NCI-H2196 treated with DMSO at 0.1 percent for 48 hours (cell line): ENCODE data around the gene PDE4DIP.
A peak's percentile ranks its signal among the peaks of the same experiment; 100 is the strongest.
"Not testable (repeated sequence)": the region's sequence is repeated elsewhere in the genome, so short reads cannot be mapped to it uniquely, and the experiment has no call there.

Experiments
- DNase-seq: peaks from one replicate; lab custom pipeline; 2025; ENCODE audit not compliant: unreplicated experiment; lab: John Stamatoyannopoulos, UW

PDE4DIP gene

DNA sequence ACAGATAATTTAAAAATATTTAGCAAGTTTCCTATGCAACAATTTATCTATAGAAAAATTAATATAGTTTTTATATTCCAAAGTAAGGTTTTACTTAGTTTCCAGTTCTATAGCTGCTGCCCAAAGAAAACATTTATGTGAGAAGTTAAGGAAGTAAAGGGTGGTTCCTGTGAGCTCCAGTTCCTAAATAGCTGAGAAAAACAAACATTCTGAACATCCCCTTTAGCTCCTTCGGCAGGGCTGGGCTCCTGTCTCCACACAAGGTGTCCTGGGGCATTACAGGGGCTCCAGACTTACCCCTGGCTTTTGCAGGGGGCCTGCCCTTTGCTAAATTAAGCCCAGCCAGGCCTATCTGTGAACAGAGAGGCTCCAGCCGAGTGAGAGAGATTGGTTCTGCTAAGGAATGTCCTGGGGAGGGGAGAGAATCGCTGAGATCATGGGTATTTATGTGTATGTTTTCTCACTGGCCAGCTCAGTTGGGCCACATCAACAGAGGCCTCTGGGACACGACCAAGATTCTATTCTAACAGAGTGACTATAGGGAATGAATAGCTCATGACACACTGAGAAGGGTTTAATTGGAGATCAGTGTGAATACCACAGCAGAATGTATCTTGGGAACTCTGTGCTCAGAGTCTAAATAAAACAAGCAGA, 72.6 kb downstream of the PDE4DIP start:
- not testable (repeated sequence) for DNase-seq

DNA sequence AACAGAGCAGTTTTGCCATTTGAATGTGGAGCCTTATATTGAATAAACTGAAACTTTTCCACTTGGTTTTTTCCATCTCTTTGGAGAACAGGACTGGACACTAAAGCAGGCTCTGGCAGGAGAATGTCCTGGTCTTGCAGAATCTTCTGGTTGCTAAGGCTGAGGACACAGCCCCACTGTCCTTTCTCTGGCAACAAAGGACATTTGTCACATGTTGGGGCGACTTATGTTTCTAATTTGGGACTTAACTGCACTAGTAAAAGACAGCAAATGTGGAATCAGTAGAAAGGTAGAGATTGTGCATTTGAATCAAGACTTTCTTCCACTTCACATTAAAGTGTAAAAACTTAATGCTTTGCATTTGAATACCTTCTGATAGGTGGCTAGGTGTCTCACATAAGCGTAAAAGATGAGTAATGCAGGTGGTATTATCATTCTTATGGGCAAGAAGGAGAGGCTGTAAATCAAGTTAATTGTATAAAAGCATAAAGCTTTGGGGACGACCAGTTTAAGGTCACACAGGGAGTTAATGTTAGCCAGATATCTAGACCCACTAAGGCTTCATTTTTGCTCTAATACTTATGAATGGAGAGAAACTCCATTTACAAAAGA, 74.7 kb downstream of the PDE4DIP start:
- not testable (repeated sequence) for DNase-seq

DNA sequence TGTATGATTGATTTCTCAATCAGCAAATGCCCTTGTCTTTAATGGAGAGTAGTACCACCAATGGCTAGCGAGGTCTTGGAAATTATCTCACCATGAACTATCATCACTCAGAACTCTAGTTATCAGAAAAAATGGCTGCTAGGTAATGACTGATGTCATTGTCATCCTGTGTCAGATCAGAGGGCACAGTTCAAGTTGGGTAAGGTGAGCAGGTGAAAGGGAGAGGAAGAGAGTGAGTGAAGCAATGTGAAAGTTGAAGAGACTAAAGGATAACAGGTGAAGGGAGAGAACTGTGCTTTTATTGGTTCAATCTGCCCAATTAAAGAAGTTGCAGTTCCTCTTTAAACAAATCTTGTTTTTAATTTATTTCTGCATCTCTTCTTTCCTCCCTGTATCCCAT, 76.8 kb downstream of the PDE4DIP start:
- DNase-seq: not testable (repeated sequence)

DNA sequence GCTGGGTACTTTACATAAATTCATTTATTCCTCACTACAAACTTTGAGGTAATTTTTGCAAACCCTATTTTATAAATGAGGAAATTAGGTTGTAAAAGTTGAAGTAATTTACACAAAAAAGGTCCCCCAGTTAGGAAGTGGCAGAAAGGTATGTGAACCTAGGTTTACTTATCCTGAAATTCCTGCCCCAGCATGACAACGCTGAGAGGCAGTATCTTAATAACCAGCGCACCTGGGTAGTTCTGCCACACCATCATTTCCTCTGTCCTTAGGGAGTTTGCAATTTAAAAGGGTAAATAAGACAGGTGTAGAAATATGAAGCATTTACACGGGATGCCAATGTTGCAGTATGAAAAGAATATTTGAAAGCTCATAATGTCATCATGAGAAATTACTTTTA, 79.6 kb downstream of the PDE4DIP start:
- DNase-seq: not testable (repeated sequence)

DNA sequence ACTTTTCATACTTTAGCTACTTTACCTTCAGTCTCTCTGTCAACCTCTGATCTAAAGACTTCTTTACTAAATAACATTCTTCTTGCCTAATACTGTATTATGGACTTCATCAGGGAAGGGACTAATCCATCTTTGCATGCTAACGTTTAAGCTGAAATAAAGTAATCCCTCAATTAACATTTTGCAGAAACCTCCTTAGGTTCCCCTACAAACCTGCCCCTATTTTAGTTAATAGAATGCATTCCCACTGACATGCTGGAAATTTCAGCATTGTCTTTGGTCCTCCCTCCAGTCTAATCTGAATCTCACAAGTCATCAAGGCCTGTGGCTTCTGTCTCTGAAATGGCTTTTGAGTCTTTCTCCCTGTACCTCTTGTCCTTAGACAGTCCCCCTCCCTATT, 83.4 kb downstream of the PDE4DIP start:
- DNase-seq: not testable (repeated sequence)

DNA sequence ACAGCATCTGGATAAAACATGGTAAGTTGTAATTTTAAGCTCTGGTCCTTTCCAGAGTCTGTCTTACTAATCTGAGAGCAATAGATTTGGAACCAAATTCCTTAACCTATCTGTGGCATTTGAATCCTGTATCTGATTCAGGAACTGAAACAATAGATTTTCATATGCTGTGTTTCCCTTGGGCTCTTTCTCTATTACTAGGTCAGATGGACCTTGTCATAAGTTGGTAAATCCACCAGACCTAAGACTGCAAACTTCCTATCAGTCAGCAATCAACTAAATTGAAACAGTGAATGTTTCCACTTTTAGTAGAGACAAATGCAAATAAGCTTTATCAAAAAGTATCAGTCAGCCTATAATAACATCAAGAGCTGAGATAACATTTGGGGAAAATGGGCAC, 85.0 kb downstream of the PDE4DIP start:
- not testable (repeated sequence) for DNase-seq

DNA sequence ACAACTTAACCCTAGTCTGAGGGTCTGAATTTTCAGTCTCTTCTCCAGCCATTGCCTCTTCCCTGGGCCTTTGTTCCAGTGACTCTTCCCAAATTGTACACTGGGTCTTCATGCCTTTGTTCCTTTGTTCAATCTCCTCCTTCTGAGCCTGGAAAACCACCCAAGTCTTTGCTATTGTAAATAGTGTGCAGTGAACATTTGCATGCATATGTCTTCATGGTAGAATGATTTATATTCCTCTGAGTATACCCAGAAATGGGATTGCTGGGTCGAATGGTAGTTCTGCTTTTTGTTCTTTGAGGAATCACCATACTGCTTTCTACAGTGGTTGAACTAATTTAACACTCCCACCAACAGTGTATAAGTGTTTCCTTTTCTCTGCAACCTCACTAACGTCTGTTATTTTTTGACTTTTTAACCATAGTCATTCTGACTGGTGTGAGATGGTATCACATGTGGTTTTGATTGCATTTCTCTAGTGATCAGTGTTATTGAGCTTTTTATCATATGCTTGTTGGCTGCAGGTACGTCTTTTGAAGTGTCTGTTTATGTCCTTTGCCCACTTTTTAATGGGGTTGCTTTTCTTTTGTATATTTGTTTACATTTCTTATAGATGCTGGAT, 91.3 kb downstream of the PDE4DIP start:
- not testable (repeated sequence) for DNase-seq

DNA sequence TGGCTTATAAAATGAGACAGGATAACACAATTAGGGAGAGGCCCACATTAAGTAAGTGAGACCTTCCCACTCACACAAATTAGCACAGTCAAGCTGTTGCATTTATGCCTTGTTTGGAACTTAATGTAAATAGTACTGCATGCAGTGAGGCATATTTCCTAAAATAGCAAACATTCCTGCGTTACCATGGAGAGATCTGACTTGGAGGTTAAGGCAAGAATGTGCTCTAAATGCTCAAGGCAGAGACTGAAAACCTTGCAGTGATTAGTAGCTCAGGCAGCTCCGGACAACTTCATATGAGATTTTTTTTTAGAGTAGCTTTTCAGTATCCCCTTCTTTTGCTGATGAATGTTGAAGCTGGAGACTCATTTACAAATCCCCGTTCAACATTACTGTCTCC, 98.7 kb downstream of the PDE4DIP start:
- not testable (repeated sequence) for DNase-seq

DNA sequence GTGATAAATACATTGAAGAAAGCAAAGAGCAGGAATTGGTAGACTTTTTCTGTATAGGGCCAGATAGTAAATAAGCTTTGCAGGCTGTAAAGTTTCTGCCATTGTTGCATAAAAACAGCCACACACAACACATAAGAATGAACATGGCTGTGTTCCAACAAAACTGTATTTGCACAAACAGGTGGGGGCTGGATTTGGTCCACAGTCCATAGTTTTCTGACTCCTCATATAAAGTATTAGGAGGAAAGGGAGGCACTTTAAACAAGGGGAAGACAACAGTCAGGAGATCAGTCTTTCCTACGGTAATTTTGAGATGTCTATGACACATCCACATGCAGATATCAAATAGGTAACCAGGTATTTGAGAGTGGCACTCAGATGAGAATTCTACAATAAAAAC, 100.9 kb downstream of the PDE4DIP start:
- not testable (repeated sequence) for DNase-seq

DNA sequence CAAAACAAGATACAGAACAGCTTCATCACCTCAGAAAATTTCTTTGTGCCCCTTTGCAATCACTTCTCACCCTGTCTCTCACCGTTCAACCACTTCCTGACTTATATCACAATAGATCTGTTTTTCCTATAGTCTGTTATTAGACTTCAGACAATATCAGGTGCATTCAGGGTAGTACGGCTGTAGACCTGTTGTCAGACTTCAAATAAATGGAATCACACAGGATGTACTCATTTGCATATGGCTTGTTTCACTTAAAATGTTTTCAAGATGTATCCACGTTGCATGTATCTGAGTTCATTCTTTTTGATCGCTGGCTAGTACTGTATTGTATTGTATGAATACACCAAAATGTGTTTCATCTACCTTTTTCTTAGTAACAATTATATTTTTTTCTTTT, 104.5 kb downstream of the PDE4DIP start:
- DNase-seq: not testable (repeated sequence)

DNA sequence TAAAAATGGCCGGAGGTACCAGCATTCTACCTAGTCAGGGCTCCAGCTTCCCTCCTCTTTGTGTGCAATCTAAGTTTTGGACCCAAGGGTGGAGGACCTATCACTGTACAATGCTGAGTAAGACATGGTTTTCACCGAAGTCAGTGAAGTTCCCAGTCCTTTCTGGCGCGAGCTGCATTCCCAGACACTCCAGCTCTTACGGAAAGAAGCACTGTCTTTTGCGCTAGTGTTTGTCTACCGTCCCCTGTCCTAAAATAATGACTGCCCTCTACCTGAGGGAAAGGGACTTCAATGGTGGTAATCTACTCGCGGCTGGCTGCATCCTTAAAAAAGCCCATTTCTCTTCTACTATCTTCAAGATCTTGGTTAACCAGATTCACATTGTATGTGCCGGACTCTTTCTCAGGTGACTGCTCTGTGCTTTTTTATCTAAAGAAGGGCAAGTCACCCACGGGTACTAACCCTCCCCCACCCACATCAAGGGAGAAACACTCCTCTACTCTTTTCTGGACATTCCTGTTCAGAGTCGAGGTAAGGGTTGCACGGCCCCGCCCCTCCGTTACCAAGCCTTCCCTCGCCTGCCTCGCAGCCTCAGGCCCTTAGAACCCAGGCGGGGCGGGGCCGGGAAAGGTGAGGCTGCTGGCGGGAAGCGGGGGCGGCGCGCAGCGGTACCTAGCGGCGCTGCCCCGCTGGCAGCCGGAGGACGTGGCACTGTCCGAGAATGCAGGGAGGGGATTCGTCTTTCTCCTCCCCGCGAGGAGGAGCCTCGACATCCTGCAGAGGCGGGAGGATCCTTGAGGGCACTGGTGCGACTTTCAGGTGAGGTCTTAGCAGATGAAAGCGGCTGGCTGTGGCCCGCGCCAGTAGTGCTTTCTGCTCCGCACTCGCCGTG, 107.4 kb downstream of the PDE4DIP start:
- peak; percentile 39 for DNase-seq

DNA sequence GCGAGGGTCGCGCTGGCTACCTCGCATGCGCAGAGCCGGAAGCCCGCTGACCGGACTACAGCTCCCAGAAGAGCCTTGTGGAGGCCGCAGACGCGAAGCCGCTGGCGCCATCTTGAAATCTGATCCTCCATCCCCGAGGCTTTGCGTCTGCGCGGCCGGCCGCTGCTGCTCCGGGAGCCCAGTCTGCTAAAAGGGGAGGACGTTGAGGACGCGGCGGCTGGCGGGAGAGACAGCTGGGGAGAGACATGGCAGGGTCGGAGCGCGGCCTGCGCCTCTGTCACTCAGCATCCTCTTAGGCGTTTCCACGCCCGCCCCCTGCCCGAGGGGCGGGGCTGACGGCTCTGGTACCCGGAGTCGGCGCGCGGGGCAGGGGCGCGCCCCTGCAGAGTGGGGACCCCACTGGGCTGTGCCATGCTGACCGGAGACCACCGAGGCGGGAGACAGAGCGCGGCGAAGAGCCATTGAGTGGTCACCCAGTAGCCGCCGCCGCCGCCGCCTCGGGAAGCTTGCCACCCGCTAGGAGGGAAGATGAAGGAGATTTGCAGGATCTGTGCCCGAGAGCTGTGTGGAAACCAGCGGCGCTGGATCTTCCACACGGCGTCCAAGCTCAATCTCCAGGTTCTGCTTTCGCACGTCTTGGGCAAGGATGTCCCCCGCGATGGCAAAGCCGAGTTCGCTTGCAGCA, 108.2 kb downstream of the PDE4DIP start:
- not testable (repeated sequence) for DNase-seq

DNA sequence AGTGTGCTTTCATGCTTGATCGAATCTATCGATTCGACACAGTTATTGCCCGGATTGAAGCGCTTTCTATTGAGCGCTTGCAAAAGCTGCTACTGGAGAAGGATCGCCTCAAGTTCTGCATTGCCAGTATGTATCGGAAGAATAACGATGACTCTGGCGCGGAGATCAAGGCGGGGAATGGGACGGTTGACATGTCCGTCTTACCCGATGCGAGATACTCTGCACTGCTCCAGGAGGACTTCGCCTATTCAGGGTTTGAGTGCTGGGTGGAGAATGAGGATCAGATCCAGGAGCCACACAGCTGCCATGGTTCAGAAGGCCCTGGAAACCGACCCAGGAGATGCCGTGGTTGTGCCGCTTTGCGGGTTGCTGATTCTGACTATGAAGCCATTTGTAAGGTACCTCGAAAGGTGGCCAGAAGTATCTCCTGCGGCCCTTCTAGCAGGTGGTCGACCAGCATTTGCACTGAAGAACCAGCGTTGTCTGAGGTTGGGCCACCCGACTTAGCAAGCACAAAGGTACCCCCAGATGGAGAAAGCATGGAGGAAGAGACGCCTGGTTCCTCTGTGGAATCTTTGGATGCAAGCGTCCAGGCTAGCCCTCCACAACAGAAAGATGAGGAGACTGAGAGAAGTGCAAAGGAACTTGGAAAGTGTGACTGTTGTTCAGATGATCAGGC, 108.8 kb downstream of the PDE4DIP start:
- DNase-seq: not testable (repeated sequence)

DNA sequence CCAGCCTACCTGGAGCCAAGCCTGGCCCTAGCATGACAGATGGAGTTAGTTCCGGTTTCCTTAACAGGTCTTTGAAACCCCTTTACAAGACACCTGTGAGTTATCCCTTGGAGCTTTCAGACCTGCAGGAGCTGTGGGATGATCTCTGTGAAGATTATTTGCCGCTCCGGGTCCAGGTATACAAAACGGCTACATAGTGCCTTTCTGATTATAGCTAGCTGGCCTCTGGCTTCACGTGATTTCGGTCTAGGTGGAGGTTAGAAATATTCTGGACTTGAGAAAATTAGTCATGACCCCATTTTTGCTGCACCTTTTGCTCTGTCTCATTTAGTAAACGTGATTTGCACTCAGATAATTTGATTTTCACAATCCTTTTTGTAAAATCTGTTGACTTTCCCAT, 109.5 kb downstream of the PDE4DIP start:
- not testable (repeated sequence) for DNase-seq

DNA sequence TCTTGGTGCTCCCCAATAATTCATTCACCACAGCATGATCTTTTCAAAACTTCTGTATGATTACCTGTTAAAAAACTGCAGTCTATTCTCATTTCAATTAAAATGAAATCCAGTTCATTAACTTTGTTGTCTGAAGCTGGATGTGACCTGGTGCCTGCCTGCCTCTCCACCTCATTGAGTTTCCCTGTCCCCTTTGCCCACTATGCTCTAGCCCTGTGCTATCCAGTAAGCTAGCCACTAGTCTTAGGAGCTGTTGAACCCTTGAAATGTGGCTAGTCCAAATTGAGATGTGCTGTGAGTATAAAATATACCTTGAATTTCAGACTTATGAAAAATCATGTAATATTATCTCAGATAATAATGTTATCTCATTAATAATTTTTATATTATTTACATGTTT, 114.1 kb downstream of the PDE4DIP start:
- not testable (repeated sequence) for DNase-seq

DNA sequence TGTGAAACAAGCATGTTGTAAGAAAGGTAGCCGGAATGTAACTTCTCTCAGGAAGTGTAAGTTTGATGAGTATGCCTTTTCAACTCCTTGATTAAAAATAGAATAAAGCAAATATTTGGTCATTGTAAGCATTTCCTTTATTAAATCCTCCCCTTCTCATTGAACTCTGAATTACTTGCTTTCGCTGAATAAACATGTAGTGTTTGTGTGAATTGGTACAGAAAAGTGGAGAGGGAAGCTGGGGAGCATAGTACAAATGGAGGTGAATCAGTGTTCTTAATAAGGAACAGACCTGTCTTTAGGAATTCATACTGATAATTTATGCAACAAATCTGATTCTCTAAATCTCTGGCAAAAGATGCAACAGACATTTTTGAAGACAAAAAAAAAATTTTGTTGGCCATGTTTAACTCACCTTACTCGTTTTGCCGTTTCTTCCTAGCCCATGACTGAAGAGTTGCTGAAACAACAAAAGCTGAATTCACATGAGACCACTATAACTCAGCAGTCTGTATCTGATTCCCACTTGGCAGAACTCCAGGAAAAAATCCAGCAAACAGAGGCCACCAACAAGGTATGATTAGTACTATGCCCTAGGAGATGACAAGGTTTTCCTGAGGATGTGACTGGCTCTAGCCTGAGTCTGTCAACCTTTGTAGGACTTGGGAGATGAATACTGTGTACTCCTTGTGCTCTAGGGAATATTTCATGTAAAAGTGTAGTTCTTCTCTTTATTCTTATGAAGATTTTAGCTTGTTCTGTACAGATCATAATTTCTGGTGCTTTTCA, 116.2 kb downstream of the PDE4DIP start:
- not testable (repeated sequence) for DNase-seq

DNA sequence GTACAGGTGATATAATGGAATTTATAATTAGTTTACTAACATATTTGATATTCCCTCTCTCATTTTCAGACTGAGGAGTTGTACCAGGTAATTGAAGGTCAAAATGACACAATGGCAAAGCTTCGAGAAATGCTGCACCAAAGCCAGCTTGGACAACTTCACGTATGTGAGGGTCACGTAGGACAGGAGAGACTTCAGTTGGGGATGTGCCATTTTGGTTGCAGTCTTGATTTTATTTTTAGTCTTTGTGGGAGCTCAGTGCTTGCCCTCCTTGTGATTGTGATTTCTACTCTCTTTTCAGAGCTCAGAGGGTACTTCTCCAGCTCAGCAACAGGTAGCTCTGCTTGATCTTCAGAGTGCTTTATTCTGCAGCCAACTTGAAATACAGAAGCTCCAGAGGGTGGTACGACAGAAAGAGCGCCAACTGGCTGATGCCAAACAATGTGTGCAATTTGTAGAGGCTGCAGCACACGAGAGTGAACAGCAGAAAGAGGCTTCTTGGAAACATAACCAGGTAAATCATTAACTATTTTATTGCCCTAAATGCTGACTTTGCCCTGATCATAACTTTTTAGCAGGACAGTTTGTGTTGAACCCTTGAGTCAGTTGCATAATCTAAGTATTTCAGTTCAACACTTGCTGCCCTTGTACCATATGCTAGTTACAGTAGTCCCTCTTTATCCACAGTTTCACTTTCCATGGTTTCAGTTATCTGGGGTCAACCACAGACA, 118.1 kb downstream of the PDE4DIP start:
- DNase-seq: not testable (repeated sequence)

DNA sequence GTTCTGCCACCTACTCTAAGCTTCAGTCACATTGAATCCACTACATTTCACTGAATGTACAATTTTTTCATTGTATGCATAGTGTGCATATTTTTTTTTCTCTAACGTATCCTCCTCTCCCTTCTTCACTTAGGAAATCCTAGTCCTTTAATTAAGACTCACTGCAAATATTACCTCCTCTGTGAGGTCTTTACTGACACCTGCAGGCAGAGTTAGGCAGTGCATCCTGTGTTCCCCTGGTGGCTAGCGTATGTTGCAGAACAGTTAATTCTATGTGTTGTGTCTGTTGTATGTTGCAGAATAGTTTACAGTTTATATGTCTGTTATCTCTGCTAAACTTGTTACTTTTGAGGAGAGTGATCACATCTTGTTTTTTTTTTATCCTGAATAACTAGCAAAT, 121.9 kb downstream of the PDE4DIP start:
- not testable (repeated sequence) for DNase-seq

DNA sequence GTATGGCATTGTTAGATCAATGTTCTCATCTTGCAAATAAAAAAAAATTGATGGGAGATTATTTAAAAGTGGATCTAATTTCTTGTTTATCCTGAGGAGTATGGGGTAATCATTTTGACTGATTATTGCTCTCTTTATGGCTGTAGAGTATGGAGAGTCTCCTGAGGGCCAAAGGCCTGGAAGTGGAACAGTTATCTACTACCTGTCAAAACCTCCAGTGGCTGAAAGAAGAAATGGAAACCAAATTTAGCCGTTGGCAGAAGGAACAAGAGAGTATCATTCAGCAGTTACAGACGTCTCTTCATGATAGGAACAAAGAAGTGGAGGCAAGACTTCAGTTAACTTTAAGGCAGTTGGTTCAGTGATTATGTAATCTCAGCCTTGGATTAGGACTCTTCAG, 123.4 kb downstream of the PDE4DIP start:
- DNase-seq: not testable (repeated sequence)
